Measurements from ENCODE around the gene BRF1.

The BRF1 gene

GRCh38 chr14:105192866-105193731 lies 107.7 kb downstream of the BRF1 start:
- DNase-seq = peak; percentile 44

GRCh38 chr14:105187935-105188524 lies 112.8 kb downstream of the BRF1 start:
- DNase-seq = no peak

- DNase-seq = no peak
Observed at GRCh38 chr14:105187116-105187515, 113.7 kb downstream of the BRF1 start.

- DNase-seq = no peak
Observed at GRCh38 chr14:105185973-105186372, 114.8 kb downstream of the BRF1 start.

GRCh38 chr14:105185001-105185400 lies 115.8 kb downstream of the BRF1 start:
- DNase-seq = no peak

GRCh38 chr14:105184461-105184860 lies 116.3 kb downstream of the BRF1 start:
- no peak for DNase-seq

GRCh38 chr14:105182296-105183020 lies 118.3 kb downstream of the BRF1 start:
- peak; percentile 54 for DNase-seq

- no peak for DNase-seq
Observed at GRCh38 chr14:105181549-105182295, 119.1 kb downstream of the BRF1 start.

GRCh38 chr14:105180592-105181548 lies 119.9 kb downstream of the BRF1 start, which contains the start of gene NUDT14:
Gene NUDT14 (minus strand): TSS chr14:105181312. CDS start chr14:105181209, 103 bp downstream.
- peak; percentile 79 for DNase-seq

GRCh38 chr14:105179191-105179590 lies 121.6 kb downstream of the BRF1 start:
- DNase-seq = no peak

GRCh38 chr14:105178868-105179140 lies 122.0 kb downstream of the BRF1 start:
- no peak for DNase-seq

- DNase-seq = no peak
Observed at GRCh38 chr14:105178069-105178867, 122.5 kb downstream of the BRF1 start.

- no peak for DNase-seq
Observed at GRCh38 chr14:105177082-105177481, 123.7 kb downstream of the BRF1 start.

GRCh38 chr14:105176513-105176912 lies 124.3 kb downstream of the BRF1 start:
- DNase-seq = no peak

- peak; percentile 75 for DNase-seq
Observed at GRCh38 chr14:105173901-105174894, 126.6 kb downstream of the BRF1 start.

- DNase-seq = no peak
Observed at GRCh38 chr14:105173145-105173544, 127.7 kb downstream of the BRF1 start.

- DNase-seq = no peak
Observed at GRCh38 chr14:105172476-105172875, 128.3 kb downstream of the BRF1 start.

GRCh38 chr14:105171004-105171673 lies 129.7 kb downstream of the BRF1 start:
- DNase-seq = no peak

Measured in hematopoietic multipotent progenitor cell treated with erythropoietin and hydrocortisone succinate and interleukin-3 and kit ligand, for 4 days (in vitro differentiated cells).